ENCODE data around the gene ANKK1. TPM values are rescaled to one million over a fixed set of nuclear protein-coding genes. Genes with fewer than 3 reads are reported as not detected.

The ANKK1 gene
- total RNA-seq, 1 donor from 2014 or later: 0.41 TPM

DNA sequence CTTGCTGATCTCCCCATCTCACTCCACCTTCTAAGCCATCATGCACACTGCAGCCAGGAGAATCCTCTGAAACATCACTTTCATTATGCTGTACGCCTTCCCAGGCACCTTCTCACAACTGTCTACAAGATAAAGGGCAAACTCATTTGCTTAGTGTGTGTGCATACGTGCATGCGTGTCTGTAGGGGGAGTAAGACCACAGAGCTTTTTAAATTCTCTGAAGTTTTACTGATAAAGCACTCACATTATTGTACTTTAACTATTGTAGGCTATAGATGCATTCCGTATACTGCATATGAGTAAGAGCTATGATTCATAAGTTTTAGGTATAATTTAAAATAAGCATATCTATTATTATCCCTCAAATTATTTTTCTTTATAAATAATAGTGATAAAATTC lies 15.3 kb upstream of the ANKK1 start:
- H3K9me3 Mint-ChIP-seq (ENCODE audit: low read depth): no peaks in the 10 kb centered on the region
- H3K27me3 Mint-ChIP-seq: no peaks in the 10 kb centered on the region
- H3K36me3 Mint-ChIP-seq (ENCODE audit: insufficient read depth): peaks cover 8% of the 10 kb centered on the region
- peaks cover 7% of the 10 kb centered on the region for H3K4me1 Mint-ChIP-seq (ENCODE audit: low read depth)
- DNase-seq (ENCODE audit: low spot score, unreplicated experiment): no peak
- TF ChIP-seq, protein P1, sequence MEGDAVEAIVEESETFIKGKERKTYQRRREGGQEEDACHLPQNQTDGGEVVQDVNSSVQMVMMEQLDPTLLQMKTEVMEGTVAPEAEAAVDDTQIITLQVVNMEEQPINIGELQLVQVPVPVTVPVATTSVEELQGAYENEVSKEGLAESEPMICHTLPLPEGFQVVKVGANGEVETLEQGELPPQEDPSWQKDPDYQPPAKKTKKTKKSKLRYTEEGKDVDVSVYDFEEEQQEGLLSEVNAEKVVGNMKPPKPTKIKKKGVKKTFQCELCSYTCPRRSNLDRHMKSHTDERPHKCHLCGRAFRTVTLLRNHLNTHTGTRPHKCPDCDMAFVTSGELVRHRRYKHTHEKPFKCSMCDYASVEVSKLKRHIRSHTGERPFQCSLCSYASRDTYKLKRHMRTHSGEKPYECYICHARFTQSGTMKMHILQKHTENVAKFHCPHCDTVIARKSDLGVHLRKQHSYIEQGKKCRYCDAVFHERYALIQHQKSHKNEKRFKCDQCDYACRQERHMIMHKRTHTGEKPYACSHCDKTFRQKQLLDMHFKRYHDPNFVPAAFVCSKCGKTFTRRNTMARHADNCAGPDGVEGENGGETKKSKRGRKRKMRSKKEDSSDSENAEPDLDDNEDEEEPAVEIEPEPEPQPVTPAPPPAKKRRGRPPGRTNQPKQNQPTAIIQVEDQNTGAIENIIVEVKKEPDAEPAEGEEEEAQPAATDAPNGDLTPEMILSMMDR (IDR thresholded peaks at IDR 0.05; ENCODE audit: unreplicated experiment): peak; percentile 20
- H3K27ac Mint-ChIP-seq: no peak overlapping the region
- H3K4me3 Mint-ChIP-seq (ENCODE audit: low read depth): no peak overlapping the region

DNA sequence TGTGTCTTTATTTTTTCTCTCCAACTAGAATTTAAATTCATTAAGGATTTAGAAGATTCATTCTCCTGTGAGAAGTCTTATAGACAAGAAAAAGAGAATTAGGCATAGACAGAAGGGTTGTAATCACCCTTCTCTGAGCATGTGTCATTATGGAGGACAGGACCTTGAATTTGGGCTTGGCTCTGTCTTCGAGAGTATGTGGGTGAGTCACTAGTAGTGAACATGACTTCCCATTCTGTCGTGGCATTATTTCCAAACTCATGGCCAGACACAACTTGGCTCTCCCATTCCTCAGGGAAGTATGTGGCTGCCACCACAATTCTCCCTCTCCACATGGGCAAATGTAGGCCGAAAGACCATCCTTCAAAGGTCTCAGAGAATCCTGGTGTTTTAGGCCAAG lies 14.3 kb upstream of the ANKK1 start:
- TF ChIP-seq, protein P1 (IDR thresholded peaks at IDR 0.05; ENCODE audit: unreplicated experiment): no peak
- Mint-ChIP-seq H3K4me3 (ENCODE audit: low read depth) (no peak overlapping the region), H3K27ac (no peak overlapping the region), H3K27me3 (no peaks in the 10 kb centered on the region), H3K4me1 (ENCODE audit: low read depth) (peaks cover 7% of the 10 kb centered on the region), H3K36me3 (ENCODE audit: insufficient read depth) (peaks cover 6% of the 10 kb centered on the region), H3K9me3 (ENCODE audit: low read depth) (no peaks in the 10 kb centered on the region)
- DNase-seq (ENCODE audit: low spot score, unreplicated experiment): no peak

GRCh38 chr11:113373981-113374560 lies 13.5 kb upstream of the ANKK1 start:
- Mint-ChIP-seq H3K4me1 (ENCODE audit: low read depth) (peaks cover 7% of the 10 kb centered on the region), H3K9me3 (ENCODE audit: low read depth) (no peaks in the 10 kb centered on the region), H3K4me3 (ENCODE audit: low read depth) (no peak overlapping the region), H3K27ac (no peak overlapping the region), H3K36me3 (ENCODE audit: insufficient read depth) (peaks cover 3% of the 10 kb centered on the region), H3K27me3 (no peaks in the 10 kb centered on the region)
- TF ChIP-seq, protein P1 (IDR thresholded peaks at IDR 0.05; ENCODE audit: unreplicated experiment): no peak
- DNase-seq (ENCODE audit: low spot score, unreplicated experiment): no peak

- H3K4me1 Mint-ChIP-seq (ENCODE audit: low read depth): no peaks in the 10 kb centered on the region
- peaks cover 4% of the 10 kb centered on the region for H3K9me3 Mint-ChIP-seq (ENCODE audit: low read depth)
- no peaks in the 10 kb centered on the region for H3K27me3 Mint-ChIP-seq
- H3K36me3 Mint-ChIP-seq (ENCODE audit: insufficient read depth): peaks cover 3% of the 10 kb centered on the region
- TF ChIP-seq, protein P1 (IDR thresholded peaks at IDR 0.05; ENCODE audit: unreplicated experiment): no peak
- no peak overlapping the region for H3K4me3 Mint-ChIP-seq (ENCODE audit: low read depth)
- no peak overlapping the region for H3K27ac Mint-ChIP-seq
- DNase-seq (ENCODE audit: low spot score, unreplicated experiment): no peak
These were observed 12.2 kb upstream of the ANKK1 start for GRCh38 chr11:113375402-113375801.

DNA sequence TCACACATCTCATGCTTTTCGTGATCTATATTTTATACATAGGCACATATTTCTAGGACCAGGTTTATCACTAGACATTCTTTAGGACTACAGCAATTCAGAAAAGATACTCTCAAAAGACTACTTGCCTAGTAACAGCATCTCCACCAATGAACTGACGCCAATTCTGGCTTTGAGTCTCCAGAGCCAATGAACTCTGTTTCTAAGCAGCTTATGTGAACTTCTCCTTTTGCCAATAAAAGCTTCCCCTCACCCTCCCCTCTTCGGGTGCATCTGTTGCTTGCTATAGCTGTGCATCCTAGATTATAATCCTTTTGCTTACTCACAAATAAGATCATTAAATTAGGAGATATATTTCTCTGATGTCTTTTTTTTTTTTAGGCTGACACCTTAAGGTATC lies 11.4 kb upstream of the ANKK1 start:
- peaks cover 4% of the 10 kb centered on the region for H3K36me3 Mint-ChIP-seq (ENCODE audit: insufficient read depth)
- TF ChIP-seq, protein P1 (IDR thresholded peaks at IDR 0.05; ENCODE audit: unreplicated experiment): no peak
- no peak overlapping the region for H3K27ac Mint-ChIP-seq
- DNase-seq (ENCODE audit: low spot score, unreplicated experiment): no peak
- H3K4me1 Mint-ChIP-seq (ENCODE audit: low read depth): no peaks in the 10 kb centered on the region
- peaks cover 4% of the 10 kb centered on the region for H3K9me3 Mint-ChIP-seq (ENCODE audit: low read depth)
- H3K27me3 Mint-ChIP-seq: no peaks in the 10 kb centered on the region
- no peak overlapping the region for H3K4me3 Mint-ChIP-seq (ENCODE audit: low read depth)
